ENCODE measurements around the gene SFXN3.

GRCh38 chr10:101007099-101007711, 23.8 kb upstream of the SFXN3 start:
- TF ChIP-seq CTCF (IDR thresholded peaks at IDR 0.05) (no peak), POLR2A (IDR thresholded peaks at IDR 0.05) (no peak)

All from heart left ventricle (tissue), 13 donors.